Fibroblast of lung (primary cell): Measurements from ENCODE around the gene RABGAP1L.

Experiments used
- EZH2 ChIP-seq: IDR thresholded peaks from 2 replicates; pipeline ENCODE4 v1.5.1; 2012; ENCODE audit warnings: low read length, control low read depth, mild to moderate bottlenecking; ENCODE audit errors: missing control alignments
- TF ChIP-seq, protein P1 (sequence below), 2 donors: IDR thresholded peaks in 1 of 2; conservative IDR thresholded peaks in 1 of 2; 1 replicate in 1 of 2; 2 replicates in 1 of 2; pipeline ENCODE4 v1.5.1; 2011 to 2012; ENCODE audit warnings: low read length in 2 of 2, control low read depth in 1 of 2, inconsistent platforms in 1 of 2, low read depth in 1 of 2, mild to moderate bottlenecking in 1 of 2

DNA sequence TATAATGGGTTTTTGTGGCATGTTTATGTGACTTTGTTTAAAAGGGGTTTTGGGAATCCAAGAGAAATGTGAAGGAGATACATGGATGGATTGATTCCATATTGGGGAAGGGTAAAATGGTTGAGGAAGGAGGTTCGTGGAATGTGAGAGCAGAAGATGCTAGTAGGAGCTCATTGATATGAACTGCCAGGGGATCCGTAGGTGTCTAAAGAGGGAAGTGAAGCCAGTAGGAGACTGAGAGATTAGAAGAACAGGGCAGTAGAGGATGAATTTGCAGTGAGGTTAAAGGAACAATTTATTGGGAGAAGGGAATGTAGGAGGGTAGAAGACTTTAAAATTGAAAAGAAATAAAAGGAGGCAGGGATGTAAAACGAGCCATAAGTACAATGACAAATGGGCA lies 541.0 kb downstream of the RABGAP1L start:
- no peak for TF ChIP-seq EZH2
- TF ChIP-seq, protein P1, sequence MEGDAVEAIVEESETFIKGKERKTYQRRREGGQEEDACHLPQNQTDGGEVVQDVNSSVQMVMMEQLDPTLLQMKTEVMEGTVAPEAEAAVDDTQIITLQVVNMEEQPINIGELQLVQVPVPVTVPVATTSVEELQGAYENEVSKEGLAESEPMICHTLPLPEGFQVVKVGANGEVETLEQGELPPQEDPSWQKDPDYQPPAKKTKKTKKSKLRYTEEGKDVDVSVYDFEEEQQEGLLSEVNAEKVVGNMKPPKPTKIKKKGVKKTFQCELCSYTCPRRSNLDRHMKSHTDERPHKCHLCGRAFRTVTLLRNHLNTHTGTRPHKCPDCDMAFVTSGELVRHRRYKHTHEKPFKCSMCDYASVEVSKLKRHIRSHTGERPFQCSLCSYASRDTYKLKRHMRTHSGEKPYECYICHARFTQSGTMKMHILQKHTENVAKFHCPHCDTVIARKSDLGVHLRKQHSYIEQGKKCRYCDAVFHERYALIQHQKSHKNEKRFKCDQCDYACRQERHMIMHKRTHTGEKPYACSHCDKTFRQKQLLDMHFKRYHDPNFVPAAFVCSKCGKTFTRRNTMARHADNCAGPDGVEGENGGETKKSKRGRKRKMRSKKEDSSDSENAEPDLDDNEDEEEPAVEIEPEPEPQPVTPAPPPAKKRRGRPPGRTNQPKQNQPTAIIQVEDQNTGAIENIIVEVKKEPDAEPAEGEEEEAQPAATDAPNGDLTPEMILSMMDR (conservative IDR thresholded peaks at IDR 0.05 in 1 of 2, IDR thresholded peaks at IDR 0.05 in 1 of 2; ENCODE audit: low read depth in 1 of 2, low read length in 2 of 2) = no peak
